ENCODE data around the gene GARNL3. TPM values are rescaled to one million over a fixed set of nuclear protein-coding genes. Genes with fewer than 3 reads are reported as not detected.

The GARNL3 gene
- total and polyA plus RNA-seq, 2 experiments from 2014 or later, result 24.8 to 34.2 TPM

- DNase-seq (ENCODE audit: low read depth in 1 of 2, low spot score in 1 of 2), result peak in 1 of 2 donors; percentile 21
- no peak for TF ChIP-seq CTCF (IDR thresholded peaks at IDR 0.05; ENCODE audit: low read depth, low read length)
- Histone ChIP-seq H3K27ac (peak overlapping the region; percentile 74), H3K36me3 (peaks cover 5% of the 10 kb centered on the region), H3K4me1 (ENCODE audit: low read depth) (peaks cover 14% of the 10 kb centered on the region), H3K9me3 (ENCODE audit: low read depth) (no peaks in the 10 kb centered on the region), H3K27me3 (no peaks in the 10 kb centered on the region), H3K4me3 (no peak overlapping the region)
Measured at GRCh38 chr9:127407492-127407843, 142.9 kb downstream of the GARNL3 start.

- no peak for DNase-seq (ENCODE audit: low read depth in 1 of 2, low spot score in 1 of 2)
- H3K36me3 ChIP-seq, result no peaks in the 10 kb centered on the region
- peaks cover 18% of the 10 kb centered on the region for H3K4me1 ChIP-seq (ENCODE audit: low read depth)
- H3K4me3 ChIP-seq, result no peak overlapping the region
- no peak for TF ChIP-seq CTCF (IDR thresholded peaks at IDR 0.05; ENCODE audit: low read depth, low read length)
- H3K27ac ChIP-seq, result no peak overlapping the region
- no peaks in the 10 kb centered on the region for H3K9me3 ChIP-seq (ENCODE audit: low read depth)
- no peaks in the 10 kb centered on the region for H3K27me3 ChIP-seq
Measured at GRCh38 chr9:127411122-127411521, 146.5 kb downstream of the GARNL3 start.

GRCh38 chr9:127415141-127415540 is 150.6 kb downstream of the GARNL3 start:
- TF ChIP-seq CTCF (IDR thresholded peaks at IDR 0.05; ENCODE audit: low read depth, low read length), result no peak
- no peaks in the 10 kb centered on the region for H3K36me3 ChIP-seq
- no peaks in the 10 kb centered on the region for H3K9me3 ChIP-seq (ENCODE audit: low read depth)
- no peak overlapping the region for H3K4me3 ChIP-seq
- DNase-seq (ENCODE audit: low read depth in 1 of 2, low spot score in 1 of 2), result no peak
- no peaks in the 10 kb centered on the region for H3K27me3 ChIP-seq
- peak overlapping the region; percentile 12 for H3K27ac ChIP-seq
- H3K4me1 ChIP-seq (ENCODE audit: low read depth), result peaks cover 15% of the 10 kb centered on the region

- H3K9me3 ChIP-seq (ENCODE audit: low read depth), result no peaks in the 10 kb centered on the region
- TF ChIP-seq CTCF (IDR thresholded peaks at IDR 0.05; ENCODE audit: low read depth, low read length), result no peak
- no peak for DNase-seq (ENCODE audit: low read depth in 1 of 2, low spot score in 1 of 2)
Measured at GRCh38 chr9:127415657-127416056, 151.1 kb downstream of the GARNL3 start.

GRCh38 chr9:127417131-127418036 is 152.8 kb downstream of the GARNL3 start:
- Histone ChIP-seq H3K4me3 (no peak overlapping the region), H3K4me1 (ENCODE audit: low read depth) (peaks cover 21% of the 10 kb centered on the region), H3K27me3 (no peaks in the 10 kb centered on the region), H3K9me3 (ENCODE audit: low read depth) (no peaks in the 10 kb centered on the region), H3K27ac (no peak overlapping the region), H3K36me3 (no peaks in the 10 kb centered on the region)
- TF ChIP-seq CTCF (IDR thresholded peaks at IDR 0.05; ENCODE audit: low read depth, low read length), result no peak
- peak in 1 of 2 donors; percentile 26 for DNase-seq (ENCODE audit: low read depth in 1 of 2, low spot score in 1 of 2)

More at GRCh38 chr9:127415657-127416056, 151.1 kb downstream of the GARNL3 start:
- Histone ChIP-seq H3K36me3 (no peaks in the 10 kb centered on the region), H3K27me3 (no peaks in the 10 kb centered on the region), H3K4me3 (no peak overlapping the region), H3K27ac (no peak overlapping the region), H3K4me1 (ENCODE audit: low read depth) (peaks cover 15% of the 10 kb centered on the region)

All from cardiac muscle cell (in vitro differentiated cells and primary cell).